WTC11 (cell line): ENCODE results near the gene NOXO1.

ENCODE experiments used
- ARID4B ChIP-seq: sonication (generic); formaldehyde crosslinking; IDR thresholded peaks from 2 replicates; pipeline ENCODE4 v1.8.0; 2023; ENCODE audit warnings: missing genetic modification reagents, mild to moderate bottlenecking, borderline replicate concordance
- ATF6 ChIP-seq: sonication (generic); formaldehyde crosslinking; IDR thresholded peaks from 2 replicates; pipeline ENCODE4 v1.8.1; 2023; ENCODE audit warnings: mild to moderate bottlenecking, missing genetic modification reagents
- CTCF ChIP-seq: fragments of 200-600 bp; IDR thresholded peaks from 2 replicates; pipeline ENCODE4 v1.8.0; 2022; ENCODE audit warnings: antibody characterized with exemption
- FOXP1 ChIP-seq: sonication (generic); formaldehyde crosslinking; IDR thresholded peaks from 2 replicates; pipeline ENCODE4 v1.8.0; 2022; ENCODE audit warnings: missing genetic modification reagents, mild to moderate bottlenecking, moderate library complexity, borderline replicate concordance
- JUN ChIP-seq: sonication (generic); formaldehyde crosslinking; IDR thresholded peaks from 2 replicates; pipeline ENCODE4 v1.8.0; 2023; ENCODE audit warnings: mild to moderate bottlenecking, missing genetic modification reagents
- TEAD1 ChIP-seq: sonication (generic); formaldehyde crosslinking; IDR thresholded peaks from 2 replicates; pipeline ENCODE4 v1.8.0; 2022; ENCODE audit warnings: mild to moderate bottlenecking, missing genetic modification reagents
- ZNF232 ChIP-seq: sonication (generic); formaldehyde crosslinking; IDR thresholded peaks from 2 replicates; pipeline ENCODE4 v1.8.0; 2022; ENCODE audit warnings: mild to moderate bottlenecking, missing genetic modification reagents

- TF ChIP-seq CTCF (no peak), ATF6 (no peak), FOXP1 (no peak), ZNF232 (CRISPR knock-in tag) (no peak), ARID4B (CRISPR knock-in tag) (no peak), TEAD1 (CRISPR knock-in tag) (no peak), JUN (CRISPR knock-in tag) (no peak)
Measured at GRCh38 chr16:1958715-1959268, 22.5 kb downstream of the NOXO1 start.
